LNCAP (cell line): ENCODE results near the gene LINC00632.

Source experiments
- TF ChIP-seq, protein P1 (sequence below): fragments of 450-650 bp; IDR thresholded peaks from 2 replicates; pipeline ENCODE4 v1.5.1; 2017; ENCODE audit warnings: mild to moderate bottlenecking

The LINC00632 gene

GRCh38 chrX:140710710-140711109 is 1.2 kb downstream of the LINC00632 start:
- TF ChIP-seq, protein P1, sequence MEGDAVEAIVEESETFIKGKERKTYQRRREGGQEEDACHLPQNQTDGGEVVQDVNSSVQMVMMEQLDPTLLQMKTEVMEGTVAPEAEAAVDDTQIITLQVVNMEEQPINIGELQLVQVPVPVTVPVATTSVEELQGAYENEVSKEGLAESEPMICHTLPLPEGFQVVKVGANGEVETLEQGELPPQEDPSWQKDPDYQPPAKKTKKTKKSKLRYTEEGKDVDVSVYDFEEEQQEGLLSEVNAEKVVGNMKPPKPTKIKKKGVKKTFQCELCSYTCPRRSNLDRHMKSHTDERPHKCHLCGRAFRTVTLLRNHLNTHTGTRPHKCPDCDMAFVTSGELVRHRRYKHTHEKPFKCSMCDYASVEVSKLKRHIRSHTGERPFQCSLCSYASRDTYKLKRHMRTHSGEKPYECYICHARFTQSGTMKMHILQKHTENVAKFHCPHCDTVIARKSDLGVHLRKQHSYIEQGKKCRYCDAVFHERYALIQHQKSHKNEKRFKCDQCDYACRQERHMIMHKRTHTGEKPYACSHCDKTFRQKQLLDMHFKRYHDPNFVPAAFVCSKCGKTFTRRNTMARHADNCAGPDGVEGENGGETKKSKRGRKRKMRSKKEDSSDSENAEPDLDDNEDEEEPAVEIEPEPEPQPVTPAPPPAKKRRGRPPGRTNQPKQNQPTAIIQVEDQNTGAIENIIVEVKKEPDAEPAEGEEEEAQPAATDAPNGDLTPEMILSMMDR: no peak

- TF ChIP-seq, protein P1: no peak
Observed at GRCh38 chrX:140711894-140712293, 2.3 kb downstream of the LINC00632 start.

DNA sequence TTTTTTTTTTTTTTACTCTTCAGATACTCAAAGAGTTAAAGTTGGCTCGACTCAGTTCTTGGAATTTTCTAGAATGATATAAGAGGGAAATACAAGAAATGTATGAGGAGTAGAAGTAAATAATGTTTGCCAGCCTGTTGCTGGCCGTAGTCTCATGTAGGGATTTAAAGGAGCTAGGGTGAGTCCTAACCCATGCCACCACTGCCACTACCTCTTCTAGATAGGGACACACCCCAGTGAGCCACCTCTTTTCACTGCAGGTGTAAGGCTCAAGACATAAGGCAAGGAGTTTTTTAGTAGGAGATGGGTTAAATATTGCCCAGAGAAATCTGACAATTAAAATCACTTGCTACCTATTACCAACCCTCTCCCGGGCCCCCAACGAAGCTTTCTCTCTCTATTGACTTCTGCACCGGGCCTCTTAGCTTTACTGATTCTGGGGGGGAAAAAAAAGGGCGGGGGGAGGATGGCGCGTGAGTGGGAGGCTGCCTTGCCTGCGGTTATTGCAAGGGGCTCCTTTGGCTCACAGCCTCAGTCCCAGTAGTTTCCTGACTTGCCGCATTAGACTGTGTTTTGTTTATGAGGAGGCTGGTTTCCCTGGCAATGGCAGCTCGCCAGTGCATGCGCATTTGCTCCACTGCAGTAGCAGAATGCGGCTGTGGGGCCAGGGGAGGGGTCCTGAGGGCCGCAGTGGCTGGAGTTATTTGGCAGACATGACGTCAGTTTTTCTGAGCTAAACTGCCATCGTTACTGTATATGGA is 3.0 kb downstream of the LINC00632 start:
- TF ChIP-seq, protein P1: no peak

DNA sequence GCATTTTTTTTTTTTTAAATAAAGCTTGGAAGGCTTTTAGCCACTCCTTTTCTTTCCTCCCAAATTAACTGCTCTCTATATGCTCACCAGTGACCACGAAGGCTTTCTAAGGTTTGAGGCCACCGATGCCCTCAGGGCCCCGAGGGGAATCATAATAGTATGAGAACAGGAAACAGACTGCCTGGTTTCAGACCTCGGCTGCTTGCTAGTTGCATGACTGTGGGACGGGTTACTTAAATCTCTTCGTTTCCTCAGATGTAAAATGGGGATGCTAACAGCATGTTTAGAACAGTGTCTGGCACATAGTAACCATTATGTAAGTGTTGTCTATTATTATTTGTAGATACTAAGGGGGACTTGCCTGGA is 3.6 kb downstream of the LINC00632 start:
- TF ChIP-seq, protein P1: no peak

DNA sequence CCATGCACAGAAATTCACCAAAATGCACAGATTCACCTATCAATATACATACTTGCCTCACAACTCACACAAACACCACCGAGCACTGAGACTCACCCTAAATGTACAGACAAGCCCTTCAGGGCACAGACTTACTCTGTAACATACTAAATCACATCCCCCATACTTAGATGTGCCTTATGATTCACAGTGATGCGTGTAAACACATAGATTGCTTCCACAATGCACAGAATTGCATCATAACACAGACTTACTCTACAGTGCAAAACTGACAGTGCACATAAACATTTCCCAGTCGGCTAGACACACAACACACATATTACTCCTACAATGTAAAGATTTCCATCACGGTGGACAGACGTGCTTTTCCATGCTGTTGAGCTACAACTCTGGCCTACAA is 6.2 kb downstream of the LINC00632 start:
- TF ChIP-seq, protein P1: no peak

- TF ChIP-seq, protein P1: no peak
Observed at GRCh38 chrX:140723121-140723715, 13.7 kb downstream of the LINC00632 start.

DNA sequence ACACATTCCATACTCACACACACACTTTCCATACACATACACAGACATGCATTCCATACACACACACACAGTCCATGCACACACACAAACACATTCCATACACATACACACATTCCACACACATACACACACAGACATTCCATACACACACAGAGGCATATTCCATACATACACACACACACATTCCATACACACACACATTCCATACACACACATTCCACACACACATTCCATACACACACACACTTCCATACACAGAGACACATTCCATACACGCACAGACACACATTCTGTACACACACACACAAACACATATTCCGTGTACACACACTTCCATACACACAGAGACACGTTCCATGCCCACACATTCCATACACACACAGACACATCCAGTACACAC is 14.8 kb downstream of the LINC00632 start:
- TF ChIP-seq, protein P1: no peak
